ENCODE results near the gene LINC00237.
A peak's percentile ranks its signal among the peaks of the same experiment; 100 is the strongest.

LINC00237 gene

GRCh38 chr20:21134883-21135493, 28.8 kb upstream of the LINC00237 start:
- no peak for FAIRE-seq
- no peak for TF ChIP-seq POLR2A (IDR thresholded peaks at IDR 0.05; ENCODE audit: low read depth, low read length)
- DNase-seq (ENCODE audit: insufficient read length, low spot score): no peak

DNA sequence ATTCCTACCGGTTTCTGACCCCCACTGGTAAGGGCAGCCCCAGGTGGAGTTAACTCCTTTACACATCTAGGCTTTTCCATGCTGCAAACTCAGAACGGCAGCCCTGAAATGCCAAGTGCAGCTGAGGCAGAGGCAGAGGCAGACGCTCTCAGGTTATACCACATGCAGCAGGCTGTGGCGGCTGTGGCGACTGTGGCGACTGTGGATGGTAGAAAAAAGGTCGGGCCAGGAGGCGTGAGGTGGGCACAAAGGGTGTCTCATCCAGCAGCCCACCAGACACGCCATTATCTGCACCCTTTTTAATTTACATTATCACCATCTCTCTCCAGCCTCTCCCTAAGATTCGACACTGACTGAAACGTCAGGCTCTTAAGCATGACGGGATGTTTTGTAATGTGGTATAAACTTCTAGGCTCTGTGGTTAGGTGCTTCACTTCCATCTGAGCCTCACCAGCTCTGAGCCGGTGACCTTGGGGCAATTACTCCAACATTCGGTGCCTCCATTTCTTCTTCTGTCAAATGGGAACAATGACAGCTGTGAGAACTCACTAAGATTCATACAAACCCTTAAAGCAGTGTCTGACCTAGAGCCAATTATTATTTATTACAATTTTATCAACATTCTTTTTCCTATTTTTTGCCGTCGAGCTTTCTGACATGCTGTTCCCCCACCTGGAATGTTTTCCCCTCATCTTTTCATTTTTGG, 27.9 kb upstream of the LINC00237 start:
- FAIRE-seq: no peak
- DNase-seq (ENCODE audit: insufficient read length, low spot score): no peak
- no peak for TF ChIP-seq POLR2A (IDR thresholded peaks at IDR 0.05; ENCODE audit: low read depth, low read length)

DNA sequence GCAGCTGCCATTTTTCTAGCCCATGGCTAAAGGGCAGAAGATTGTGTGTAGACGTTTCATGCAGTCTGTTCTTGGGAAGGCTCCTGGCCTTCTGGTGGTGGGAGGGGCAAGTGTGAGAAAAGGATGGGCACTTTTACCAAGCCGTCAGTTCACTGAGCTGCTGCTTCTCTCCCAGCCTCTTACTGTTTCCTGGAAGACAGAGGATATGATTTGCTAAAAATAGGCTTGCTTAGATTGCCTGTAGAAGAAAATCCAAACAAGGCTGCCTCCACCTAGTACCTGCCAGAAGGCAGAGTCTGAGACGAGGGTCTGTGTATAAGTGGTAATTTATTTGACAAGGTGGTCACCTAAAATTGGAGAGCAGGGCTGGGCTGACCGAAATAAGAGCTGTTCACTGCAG, 27.2 kb upstream of the LINC00237 start:
- no peak for DNase-seq (ENCODE audit: insufficient read length, low spot score)
- no peak for FAIRE-seq

DNA sequence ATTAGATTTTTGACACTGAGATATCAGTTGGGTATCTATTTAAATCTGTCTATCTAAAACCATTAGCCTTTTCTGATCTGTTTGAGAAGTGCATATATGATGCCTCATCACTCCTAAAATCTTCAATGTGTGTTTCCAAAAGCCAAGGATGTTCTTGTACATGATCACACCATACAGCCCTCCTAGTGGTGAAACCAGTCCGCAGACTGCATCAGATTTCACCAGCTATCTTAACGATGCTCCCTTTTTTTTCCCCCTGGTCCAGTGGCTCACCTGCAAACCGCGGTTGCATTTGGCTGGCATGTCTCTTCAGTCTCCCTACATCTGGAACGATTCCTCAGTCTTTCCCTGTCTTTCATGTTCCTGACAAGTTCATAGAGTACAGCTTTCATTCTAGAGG, 23.7 kb upstream of the LINC00237 start:
- TF ChIP-seq POLR2A (IDR thresholded peaks at IDR 0.05; ENCODE audit: low read depth, low read length): no peak
- no peak for DNase-seq (ENCODE audit: insufficient read length, low spot score)
- FAIRE-seq: no peak

More for the DNA sequence above, 27.2 kb upstream of the LINC00237 start:
- TF ChIP-seq POLR2A (IDR thresholded peaks at IDR 0.05; ENCODE audit: low read depth, low read length): no peak

- no peak for TF ChIP-seq POLR2A (IDR thresholded peaks at IDR 0.05; ENCODE audit: low read depth, low read length)
- no peak for FAIRE-seq
- DNase-seq (ENCODE audit: insufficient read length, low spot score): no peak
Observed at GRCh38 chr20:21127201-21127981, 21.2 kb upstream of the LINC00237 start.

GRCh38 chr20:21126581-21126870, 20.4 kb upstream of the LINC00237 start:
- no peak for FAIRE-seq
- no peak for TF ChIP-seq POLR2A (IDR thresholded peaks at IDR 0.05; ENCODE audit: low read depth, low read length)
- DNase-seq (ENCODE audit: insufficient read length, low spot score): no peak

DNA sequence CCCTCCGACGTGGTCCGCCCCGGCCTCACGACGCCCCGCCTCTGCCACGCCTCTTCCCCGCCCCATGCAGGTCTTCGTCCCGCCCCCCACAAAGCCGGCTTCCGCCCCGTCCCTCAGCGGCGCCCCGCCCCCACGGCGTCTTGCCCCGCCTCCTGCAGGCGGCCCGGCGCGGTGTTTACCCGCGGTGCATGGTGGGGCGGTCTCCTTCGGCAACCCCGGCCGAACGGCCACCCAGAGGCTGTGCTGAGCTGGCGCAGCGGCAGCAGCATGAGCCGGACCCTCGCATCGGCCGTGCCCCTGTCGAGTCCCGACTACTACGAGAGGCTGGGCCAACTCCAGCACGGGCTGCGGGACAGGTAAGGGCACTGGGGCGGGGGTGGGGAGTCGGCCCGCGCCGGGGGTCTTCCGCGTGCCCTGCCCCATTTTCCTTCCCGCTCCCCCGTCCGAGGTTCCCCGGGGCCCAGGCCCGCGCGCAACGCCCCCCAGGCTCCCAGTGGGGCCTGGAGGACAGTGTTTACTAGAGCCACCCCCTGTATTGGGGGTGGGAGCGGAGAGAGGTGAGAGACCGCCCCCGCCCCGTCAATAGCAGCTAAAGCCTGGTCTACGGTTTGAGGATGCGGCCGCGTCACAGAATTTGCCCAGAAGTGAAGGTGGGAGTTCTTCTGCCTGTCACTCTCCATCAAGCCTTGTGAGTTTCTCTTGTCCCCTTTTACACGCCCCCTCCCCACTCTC, 19.9 kb upstream of the LINC00237 start, which contains the start of gene KIZ:
Gene KIZ, plus strand, starts transcription at position 234 of the 732 bp plus-strand sequence. Its CDS starts 34 bp downstream, at position 268.
- DNase-seq (ENCODE audit: insufficient read length, low spot score) (peak; percentile 82), FAIRE-seq (peak; percentile 27)
- peak; percentile 99 for TF ChIP-seq POLR2A (IDR thresholded peaks at IDR 0.05; ENCODE audit: low read depth, low read length)

- no peak for TF ChIP-seq POLR2A (IDR thresholded peaks at IDR 0.05; ENCODE audit: low read depth, low read length)
- DNase-seq (ENCODE audit: insufficient read length, low spot score) (peak; percentile 35), FAIRE-seq (no peak)
Observed at GRCh38 chr20:21125072-21125848, 19.1 kb upstream of the LINC00237 start.

- DNase-seq (ENCODE audit: insufficient read length, low spot score) (no peak), FAIRE-seq (no peak)
- TF ChIP-seq POLR2A (IDR thresholded peaks at IDR 0.05; ENCODE audit: low read depth, low read length): no peak
Observed at GRCh38 chr20:21124190-21124589, 18.0 kb upstream of the LINC00237 start.

DNA sequence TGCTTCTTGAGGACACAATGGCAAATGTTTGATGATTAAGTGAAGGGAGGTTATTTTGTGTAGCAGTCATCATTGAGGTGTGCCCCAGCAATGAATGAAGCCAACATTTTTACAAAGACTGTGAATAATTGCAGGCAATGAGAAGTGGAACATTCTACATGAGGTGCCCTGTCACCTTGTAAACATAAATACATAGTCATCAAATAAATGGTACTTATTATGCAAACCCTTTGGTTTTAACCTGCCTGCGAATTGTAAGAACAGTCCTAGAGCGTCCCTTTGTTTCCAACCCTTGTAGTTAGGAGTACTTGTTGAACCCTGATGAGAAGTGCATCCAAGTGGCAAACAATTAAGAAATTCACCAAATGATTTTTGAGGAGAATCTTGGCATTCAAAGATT, 12.6 kb upstream of the LINC00237 start:
- FAIRE-seq (no peak), DNase-seq (ENCODE audit: insufficient read length, low spot score) (no peak)
- TF ChIP-seq POLR2A (IDR thresholded peaks at IDR 0.05; ENCODE audit: low read depth, low read length): no peak

DNA sequence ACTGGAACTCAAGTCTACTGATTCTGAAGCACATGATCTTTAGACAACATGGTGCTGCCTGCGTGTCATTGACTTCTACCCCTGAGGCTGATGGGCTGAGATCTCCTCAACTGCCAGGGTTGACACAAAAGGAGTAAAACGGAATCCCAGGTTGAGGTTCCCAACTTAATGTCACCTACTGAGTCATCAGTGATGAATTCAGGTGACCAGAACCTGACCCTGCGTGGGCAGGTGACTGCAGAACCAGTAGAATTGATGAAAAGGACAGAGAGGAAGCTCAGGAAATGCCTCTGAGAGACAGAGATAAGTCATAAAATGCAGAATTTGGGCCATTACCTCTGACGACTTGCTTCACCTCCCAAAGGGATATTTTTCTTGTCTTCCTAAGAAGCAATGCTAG, 12.0 kb upstream of the LINC00237 start:
- FAIRE-seq (no peak), DNase-seq (ENCODE audit: insufficient read length, low spot score) (no peak)
- no peak for TF ChIP-seq POLR2A (IDR thresholded peaks at IDR 0.05; ENCODE audit: low read depth, low read length)

DNA sequence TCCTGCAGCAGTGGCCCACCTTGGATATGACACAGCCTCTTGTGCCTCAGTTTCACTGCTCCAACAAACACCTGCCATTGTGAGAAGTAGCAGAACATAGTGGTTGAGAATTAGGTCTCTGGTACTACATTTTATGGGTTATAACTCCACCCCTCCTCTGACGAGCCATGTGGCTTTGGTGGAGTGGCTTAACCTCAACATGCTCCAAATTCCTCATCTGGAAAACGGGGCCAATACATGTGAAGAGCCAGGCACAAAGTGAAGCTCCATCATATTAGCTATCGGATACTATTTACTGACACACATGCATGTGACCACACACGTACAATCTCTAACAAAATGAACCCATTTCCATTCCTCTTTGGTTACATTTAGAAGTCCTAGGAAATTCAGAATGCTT, 11.4 kb upstream of the LINC00237 start:
- no peak for FAIRE-seq
- DNase-seq (ENCODE audit: insufficient read length, low spot score): no peak
- no peak for TF ChIP-seq POLR2A (IDR thresholded peaks at IDR 0.05; ENCODE audit: low read depth, low read length)

GRCh38 chr20:21114584-21114983, 8.4 kb upstream of the LINC00237 start:
- no peak for FAIRE-seq
- DNase-seq (ENCODE audit: insufficient read length, low spot score): no peak

More at GRCh38 chr20:21114584-21114983, 8.4 kb upstream of the LINC00237 start:
- TF ChIP-seq POLR2A (IDR thresholded peaks at IDR 0.05; ENCODE audit: low read depth, low read length): no peak

Data from H54 (cell line).